ENCODE measurements around the gene TOE1.

- TF ChIP-seq CTCF (conservative IDR thresholded peaks at IDR 0.05; ENCODE audit: low read length) (no peak), EZH2phosphoT487 (IDR thresholded peaks at IDR 0.05; ENCODE audit: borderline replicate concordance, low read depth, low read length) (no peak)
These were observed 13.7 kb downstream of the TOE1 start for GRCh38 chr1:45353685-45354084.

Measured in OCI-LY7 (cell line).